Left ventricle myocardium superior (tissue), 1 donor: Measurements from ENCODE around the gene FKBP14. TPM values are rescaled to one million over a fixed set of nuclear protein-coding genes. Genes with fewer than 3 reads are reported as not detected.

ENCODE experiments used
- ATAC-seq: fragments of 200-7000 bp; cut with Tn5 transposase; one replicate; pipeline ENCODE4 v1.9.1; 2020; ENCODE audit warnings: mild to moderate bottlenecking, moderate library complexity
- DNase-seq: peaks from one replicate; pipeline ENCODE4 v3.0.0-alpha.2; 2020
- intact Hi-C: fragments of 100-400 bp; cut with micrococcal nuclease; formaldehyde crosslinking; loops from one replicate; pipeline ENCODE4 v1.11.0; 2022
- total RNA-seq: library from RNA; stranded (reverse); fragmentation: NEBNext Ultra II Directional; extraction: Animal tissue kit (Norgen Biotek cat#: 25700); gene quantifications from one replicate; pipeline ENCODE4 v1.2.1, GENCODE V29; 2021
- donor health status: DM: no; HTN: yes; CAD: no; lungs with severe emphysema.

Gene FKBP14
- total RNA-seq, 1 donor from 2014 or later: 12.8 TPM

DNA sequence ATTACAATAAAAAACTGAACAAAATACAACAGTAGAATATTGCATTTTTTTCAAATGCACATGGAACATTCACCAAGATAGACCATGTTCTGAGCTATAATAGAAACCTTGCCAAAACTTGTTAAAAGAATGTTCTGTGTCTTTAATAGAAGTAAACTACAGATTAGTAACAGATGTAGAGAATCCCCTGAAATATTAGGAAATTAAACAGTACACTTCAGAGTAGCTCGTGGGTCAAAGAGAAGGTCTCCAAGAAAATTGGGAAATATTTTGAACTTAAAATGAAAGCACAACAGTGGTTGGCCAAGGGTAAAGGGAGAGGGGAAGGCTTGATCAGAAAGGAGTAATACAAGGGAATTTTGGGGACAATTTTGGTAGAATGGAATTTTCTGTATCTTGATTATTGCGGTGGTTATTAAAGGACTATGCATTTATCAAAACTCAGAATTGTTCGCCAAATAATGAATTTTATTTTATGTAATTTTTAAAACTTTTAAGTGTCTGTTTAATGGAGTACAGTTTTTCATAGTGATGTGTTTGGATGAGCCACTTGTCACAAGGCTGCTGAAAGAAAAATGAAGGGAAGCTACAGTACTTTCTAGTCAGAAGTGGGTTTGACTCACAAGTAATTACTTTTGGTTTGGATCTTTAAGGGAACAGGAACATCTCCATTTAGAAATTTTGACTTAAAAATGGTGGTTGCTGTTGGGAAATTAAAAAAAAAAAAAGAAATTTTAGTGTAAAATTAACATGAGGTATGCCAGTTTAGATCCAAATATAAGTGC lies 11.9 kb upstream of the FKBP14 start:
- peak; percentile 76 for ATAC-seq
- no peak for DNase-seq
- intact Hi-C loops: no loop called here

DNA sequence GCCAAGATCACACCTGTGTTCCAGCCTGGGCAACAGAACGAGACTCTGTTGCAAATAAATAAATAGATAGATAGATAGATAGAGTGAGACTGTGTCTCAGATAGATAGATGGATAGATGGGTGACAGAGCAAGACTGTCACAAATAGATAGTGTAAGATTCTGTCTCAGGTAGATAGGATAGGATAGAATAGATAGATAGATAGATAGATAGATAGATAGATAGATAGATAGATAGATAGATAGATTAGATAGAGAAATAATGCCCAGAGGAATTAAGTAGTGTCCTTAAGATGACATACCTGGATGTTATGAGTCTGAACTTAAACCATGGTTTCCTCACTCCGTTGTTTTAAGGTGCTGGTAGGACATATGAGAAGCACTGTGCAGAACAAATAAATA lies 9.7 kb upstream of the FKBP14 start:
- no peak for DNase-seq
- no peak for ATAC-seq
- intact Hi-C loops: no loop called here

DNA sequence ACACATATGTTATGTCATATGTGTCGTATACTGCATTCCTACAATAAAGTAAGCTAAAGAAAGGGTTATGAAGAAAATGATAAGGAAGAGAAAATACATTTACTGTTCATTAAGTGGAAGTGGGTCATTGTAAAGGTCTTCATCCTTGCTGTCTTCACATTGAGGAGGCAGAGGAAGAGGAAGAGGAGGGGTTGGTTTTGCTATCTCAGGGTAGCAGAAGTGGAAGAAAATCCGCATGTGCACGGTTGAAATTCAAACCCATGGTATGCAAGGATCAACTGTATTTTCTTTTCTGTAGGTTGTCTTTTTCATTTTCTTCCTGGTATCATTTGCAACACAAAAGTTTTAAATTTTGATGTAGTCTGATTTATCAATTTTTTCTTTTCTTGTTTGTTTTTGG lies 8.0 kb upstream of the FKBP14 start:
- DNase-seq (no peak), ATAC-seq (no peak)
- intact Hi-C loops: no loop called here

DNA sequence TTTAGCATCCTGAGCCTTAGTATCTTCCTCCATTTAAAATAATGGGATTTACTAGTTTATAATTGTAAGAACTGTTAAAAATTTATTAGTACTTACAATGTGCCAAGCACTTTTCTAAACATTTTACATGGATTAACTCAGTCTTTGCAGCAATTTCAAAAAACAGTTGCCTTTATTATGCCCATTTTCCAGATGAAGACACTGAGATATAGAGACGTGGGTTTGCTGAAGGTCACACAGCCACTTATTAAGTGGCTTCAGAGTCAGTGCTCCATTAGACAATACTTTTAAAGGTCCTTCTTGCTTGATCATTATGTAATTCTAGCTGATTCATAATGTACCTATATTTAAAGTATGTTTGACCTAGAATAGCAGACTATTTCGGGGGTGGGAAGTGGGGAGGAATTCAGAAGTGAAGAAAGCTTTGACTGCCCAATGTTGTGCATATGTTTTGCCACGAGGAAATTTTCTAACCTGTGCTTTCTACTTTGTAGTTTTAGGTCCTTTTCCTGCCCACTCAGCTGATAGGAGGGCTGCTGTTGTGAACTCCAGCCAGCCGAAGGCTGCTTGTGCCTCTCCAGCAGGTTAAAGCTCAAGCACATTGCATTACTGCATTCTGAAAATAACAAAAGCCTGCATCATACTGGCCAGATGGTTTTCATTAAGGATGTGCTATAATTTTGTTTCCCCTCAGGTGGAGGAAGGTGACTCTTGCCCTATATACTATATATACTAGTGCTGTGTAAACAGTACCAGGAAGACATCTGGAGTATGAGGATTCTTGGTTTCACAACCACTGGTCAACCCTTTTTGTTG lies 6.0 kb upstream of the FKBP14 start:
- DNase-seq: no peak
- no peak for ATAC-seq
- intact Hi-C loops: no loop called here

DNA sequence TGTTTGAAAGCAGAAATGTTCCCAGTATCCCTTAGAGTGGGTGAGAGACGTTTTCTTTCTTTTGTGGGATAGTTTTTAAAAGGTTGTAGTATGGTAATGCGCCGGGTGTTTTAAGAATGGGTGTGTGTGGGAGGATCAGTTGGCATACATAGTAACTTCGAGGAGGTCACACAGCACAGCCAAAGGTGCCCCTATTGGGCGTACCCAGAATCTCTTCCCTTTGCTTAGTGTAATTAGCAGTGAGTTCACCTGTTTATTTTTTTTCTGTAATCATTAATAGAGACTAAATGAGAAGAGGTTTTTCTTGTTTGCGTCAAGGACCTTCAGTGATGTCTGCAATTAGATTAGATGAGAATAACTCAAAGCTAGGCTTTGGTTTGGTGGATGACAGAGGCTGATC lies 3.2 kb upstream of the FKBP14 start:
- intact Hi-C loops: no loop called here
- DNase-seq (no peak), ATAC-seq (no peak)

DNA sequence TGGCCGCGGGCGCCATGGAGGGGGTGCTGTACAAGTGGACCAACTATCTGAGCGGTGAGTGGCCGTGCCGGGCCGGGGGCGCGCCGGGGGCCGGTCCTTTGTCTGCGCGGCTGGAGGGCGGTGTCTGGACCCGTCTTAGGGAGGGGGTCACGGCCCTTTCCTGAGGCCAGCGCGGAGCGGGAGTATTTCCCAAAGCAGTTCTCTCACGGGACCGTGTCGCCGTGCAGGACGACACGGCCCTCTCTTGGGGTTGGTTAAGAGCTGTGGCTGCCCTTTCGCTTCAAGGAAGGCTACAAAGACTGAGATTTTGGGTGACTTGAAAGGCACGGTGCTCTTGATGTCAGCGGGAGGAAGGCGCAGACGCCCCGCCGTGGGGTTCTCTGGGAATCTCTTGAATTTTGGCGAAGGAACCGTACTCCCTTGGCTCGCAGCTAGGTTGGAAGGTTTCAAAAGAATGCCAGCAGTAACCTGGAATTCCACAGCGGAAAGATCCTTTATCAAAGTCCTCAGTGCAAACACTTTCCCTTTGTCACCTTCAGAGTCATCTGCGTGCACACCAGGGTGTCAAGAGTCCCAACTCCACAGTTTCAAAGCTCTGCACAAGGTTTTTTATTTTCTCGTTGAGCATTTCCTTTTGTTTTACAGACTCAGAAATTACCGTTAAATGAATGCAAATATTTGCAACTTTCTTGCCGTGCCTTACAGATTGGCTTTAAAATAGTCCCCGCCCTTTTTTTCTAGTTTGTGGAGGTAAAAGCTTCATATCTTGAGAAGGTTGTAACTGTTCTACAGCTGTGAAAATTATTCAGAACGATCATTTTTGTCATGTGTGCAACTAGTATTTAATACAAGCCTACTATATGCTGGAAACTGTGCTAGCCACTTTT lies 2.5 kb upstream of the FKBP14 start:
- ATAC-seq (peak; percentile 46), DNase-seq (no peak)
- intact Hi-C loops: no loop called here

DNA sequence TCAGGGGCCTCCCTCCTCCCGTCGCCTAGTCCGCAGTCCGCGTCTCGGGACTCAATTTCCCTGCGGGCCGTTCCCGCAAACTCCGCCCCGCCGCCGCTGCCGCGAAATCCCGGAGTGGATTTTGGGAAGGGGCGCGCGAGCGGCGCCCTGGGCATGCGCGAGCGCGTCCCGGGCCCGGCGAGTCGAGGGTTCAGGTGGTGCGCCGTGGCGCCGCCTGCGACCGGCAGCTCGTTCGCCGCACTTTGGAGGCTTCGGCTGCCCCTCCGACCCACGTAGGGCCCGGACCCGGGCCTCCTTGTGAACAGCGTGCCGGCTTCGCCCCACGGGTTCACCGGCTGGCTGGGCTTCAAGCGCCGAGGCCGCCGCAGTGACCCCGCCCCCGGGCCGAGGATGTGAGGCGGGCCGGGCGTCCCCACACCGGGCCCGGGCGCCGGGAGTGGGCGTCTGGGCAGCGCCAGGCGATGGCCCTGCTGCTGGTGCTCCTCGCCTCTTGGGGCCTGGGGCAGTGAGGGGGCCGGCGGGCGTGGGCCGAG lies 1.8 kb upstream of the FKBP14 start, which contains the start of gene PLEKHA8:
PLEKHA8 (plus strand) TSS at position 197 of the 533 bp plus-strand sequence. CDS start 351 bp downstream, outside the sequence.
- ATAC-seq: peak; percentile 87
- DNase-seq: peak; percentile 92
- intact Hi-C loops: no loop called here

DNA sequence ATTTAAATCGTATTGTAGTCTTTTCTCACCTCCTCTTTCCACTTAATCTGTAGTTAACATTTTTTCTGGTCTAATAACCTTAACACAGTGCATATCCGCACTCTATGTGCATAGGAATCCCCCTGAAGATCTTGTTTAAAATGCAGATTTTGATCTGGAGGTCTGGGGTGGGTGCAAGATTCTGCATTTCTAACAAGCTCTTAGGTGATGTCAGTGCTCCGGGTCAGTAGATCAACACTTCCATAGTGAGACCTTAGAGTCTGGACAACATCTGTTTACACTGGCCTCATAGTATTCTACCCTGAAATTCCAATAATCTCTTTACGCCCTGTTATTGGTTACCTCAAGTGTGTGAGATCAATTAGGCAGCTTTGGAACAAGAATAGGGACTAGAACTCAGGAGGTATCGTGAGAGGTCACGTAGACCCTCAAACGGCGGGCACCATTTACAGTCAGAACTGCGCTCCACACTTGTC lies 1.3 kb upstream of the FKBP14 start:
- ATAC-seq: peak; percentile 1
- DNase-seq: no peak
- intact Hi-C loops: no loop called here

DNA sequence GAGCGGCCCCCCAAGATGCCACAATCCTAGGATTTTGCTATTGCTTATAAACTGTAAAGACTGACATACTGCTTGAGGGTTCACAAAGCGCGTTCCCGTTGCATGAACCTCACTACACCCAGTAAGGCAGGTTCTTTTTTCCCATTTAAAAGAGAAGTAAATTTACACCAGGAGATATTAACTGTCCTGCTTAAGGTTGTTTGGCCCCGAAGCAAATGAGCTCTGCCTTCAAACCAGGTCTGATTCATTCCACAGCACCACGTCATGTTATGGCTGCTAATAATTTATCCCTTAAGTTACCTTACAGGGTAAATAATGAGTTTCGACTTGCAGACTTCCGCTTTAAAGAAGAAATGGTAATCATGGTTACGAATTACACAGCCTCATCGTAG lies 559 bp upstream of the FKBP14 start:
- ATAC-seq: peak; percentile 13
- no peak for DNase-seq
- intact Hi-C loops: no loop called here

DNA sequence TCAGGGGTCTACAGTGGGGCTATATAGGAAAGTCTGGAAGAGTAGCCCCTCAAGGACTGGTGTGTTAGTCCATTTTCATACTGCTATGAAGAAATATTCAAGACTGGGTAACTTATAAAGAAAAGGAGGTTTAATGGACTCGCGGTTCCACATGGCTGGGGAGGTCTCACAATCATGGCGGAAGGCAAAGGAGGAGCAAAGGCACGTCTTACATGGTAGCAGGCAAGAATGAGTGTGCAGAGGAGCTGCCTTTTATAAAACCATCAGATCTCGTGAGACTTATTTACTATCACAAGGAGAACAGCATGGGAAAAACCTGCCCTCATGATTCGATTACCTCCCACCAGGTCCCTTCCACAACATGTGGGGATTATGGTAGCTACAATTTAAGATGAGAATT lies 3.0 kb downstream of the FKBP14 start:
- intact Hi-C loops: no loop called here
- no peak for ATAC-seq
- no peak for DNase-seq

DNA sequence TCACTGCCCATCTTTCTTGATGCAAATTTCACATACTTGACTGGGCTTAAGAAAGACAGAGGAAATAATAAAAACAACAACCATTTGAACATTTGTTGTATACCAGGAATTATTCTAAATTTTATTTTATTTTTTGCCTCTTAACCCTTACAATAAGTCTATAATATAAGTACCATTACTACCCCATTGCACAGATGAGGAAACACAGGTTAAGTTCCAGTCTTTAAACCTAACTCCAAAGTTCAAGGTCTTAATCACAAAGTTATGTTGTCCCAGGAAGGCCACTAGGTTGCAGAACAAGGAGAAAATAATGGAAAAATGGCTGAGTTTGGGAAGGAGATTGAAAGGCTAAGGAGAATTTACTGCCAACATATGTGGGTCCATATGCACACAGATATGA lies 3.5 kb downstream of the FKBP14 start:
- intact Hi-C loops: no loop called here
- ATAC-seq (no peak), DNase-seq (no peak)

DNA sequence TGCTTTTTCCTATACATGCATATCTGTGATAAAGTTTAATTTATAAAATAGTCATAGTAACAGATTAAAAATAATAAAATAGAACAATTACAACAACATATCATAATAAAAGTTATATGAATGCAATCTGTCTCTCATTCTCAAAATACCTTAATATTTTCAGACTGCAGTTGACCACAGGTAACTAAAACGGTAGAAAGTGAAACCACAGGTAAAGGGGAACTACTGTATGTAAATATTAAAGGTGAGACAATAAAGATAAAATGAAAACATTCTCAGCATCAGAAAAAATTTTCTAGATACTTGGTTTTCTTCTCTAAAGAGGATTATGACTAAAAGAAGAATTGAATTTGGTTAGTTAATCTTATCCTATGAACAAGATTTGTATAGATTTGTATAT lies 6.0 kb downstream of the FKBP14 start:
- intact Hi-C loops: no loop called here
- DNase-seq (no peak), ATAC-seq (no peak)

DNA sequence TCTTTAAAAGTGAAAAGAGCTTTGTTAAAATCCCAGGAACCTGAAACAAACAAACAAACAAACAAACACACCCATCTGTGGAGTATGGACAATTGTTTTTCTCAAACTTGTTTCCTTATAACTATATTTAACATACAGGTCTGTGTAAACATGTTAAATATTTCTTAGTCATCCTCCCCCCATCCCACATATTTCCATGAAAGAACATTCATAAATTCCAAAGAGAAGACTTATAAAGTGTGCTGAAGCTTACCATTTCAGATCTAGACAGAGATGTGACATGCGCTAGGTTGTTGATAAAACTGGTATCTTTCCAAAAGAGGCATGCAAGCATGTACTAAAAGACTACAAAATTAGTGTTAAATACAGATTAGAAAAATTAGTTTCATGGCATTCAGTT lies 6.5 kb downstream of the FKBP14 start:
- intact Hi-C loops: no loop called here
- DNase-seq (no peak), ATAC-seq (no peak)

DNA sequence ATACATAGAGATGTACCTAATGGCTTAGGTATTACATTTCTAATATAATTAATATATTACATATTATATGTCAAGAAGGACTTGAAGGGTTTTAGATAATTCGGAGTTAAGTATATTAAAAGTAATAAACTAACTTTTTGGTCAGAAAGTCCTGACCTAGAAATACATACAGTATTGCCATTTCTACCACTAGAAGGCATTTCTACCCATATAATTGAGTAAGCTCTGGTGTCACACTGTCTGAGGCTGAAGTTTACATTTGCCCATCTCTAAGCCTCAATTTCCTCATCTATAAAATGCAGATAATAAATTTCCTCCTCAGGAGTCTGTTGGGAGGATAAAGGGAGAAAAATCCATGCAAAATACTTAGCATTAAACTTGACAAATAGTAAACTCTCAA lies 7.1 kb downstream of the FKBP14 start:
- intact Hi-C loops: no loop called here
- DNase-seq: no peak
- no peak for ATAC-seq

DNA sequence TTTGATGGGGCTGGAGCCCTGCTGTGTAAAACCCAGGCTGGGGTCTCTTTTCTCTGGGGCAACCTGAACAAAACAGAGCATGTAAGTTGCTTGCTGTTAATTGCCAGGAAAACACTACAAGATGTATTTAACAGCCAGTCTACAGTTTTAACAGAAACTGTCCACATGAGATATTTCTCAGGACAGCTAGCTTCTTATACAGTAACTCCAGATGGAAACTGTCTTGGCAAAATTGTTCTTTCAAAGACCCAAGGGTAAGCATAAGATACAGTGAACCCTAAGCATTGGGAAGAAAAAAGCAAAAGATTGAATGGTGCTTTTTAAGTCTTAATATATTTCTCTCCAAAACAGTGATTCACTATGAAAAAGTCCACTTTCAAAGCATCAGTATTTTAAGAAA lies 8.1 kb downstream of the FKBP14 start:
- ATAC-seq: no peak
- no peak for DNase-seq
- intact Hi-C loops: no loop called here

DNA sequence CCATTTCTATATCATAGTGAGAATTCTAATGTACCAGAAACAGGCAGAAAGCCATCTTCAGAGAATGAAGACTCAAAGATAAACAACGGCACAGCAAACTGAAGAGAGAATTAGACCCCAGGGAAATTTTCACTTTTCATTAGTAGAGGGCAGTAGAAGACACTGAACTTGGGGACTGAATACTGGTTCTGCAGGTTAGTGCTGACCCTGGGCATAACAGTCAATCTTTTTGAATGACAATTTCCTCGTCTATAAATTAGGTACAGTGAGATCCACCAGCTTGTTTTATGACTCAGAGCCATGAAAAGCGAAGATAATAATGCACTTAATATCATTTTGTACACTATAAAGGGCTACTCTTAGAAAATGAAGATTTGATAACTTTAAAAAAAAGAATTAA lies 13.7 kb downstream of the FKBP14 start:
- ATAC-seq (no peak), DNase-seq (no peak)
- intact Hi-C loops: no loop called here

DNA sequence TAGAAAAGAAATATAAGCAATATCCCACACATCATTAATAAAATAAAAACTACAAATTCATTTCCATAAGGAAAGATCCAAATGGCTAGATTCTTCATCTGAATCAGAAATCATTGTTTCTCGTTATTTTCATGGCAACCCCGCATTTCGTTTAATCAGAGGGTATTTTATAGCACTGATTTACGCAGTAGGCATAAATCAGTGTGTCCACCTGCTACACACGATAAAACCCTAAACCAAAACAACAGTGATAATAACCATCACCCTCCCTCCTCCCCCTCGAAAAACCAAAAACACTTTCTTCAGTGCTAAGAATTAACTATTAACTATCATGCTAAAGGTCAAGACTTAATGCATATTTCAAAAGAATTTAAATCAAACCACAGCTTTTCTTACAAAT lies 16.5 kb downstream of the FKBP14 start:
- intact Hi-C loops: no loop called here
- DNase-seq (no peak), ATAC-seq (no peak)

DNA sequence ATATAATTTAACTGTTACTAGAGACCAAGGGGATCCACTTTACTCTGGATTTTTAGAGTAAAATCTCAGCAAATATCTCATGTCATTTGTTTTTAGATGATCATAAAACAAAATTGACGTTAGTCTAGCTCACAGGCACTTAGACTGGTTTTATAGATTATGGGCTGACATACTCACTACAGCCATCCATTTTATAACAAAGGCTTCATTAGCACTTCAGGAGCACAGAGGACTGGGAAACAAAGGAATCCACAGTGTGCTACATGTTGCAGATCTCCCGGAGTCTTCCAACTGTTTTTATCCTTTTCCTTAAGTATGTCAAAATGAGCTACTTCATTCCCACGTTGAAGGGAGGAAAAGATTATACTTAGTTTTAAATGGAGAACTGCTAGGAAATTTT lies 21.0 kb downstream of the FKBP14 start:
- DNase-seq (no peak), ATAC-seq (no peak)
- intact Hi-C loops: no loop called here

DNA sequence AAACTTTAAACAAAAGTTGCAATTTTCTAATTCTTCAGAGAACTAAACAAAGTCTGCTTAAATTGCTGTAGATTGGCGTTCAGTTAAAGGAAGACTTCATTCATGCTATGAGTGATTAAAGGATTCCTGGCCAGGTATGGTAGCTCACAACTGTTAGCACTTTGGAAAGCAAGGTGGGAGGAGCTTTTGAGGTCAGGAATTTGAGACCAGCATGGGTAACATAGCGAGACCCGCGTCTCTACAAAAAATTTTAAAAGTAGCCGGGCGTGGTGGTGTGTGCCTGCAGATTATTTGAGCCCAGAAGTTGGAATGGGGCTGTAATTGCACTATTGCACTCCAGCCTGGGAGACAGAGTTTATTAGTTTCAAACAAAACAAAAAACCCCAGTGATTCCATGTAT lies 23.4 kb downstream of the FKBP14 start:
- DNase-seq (no peak), ATAC-seq (no peak)
- intact Hi-C loops: no loop called here
